D721Med (cell line): ENCODE data around the gene CD84.

Source experiments
- DNase-seq: peaks from one replicate; pipeline ENCODE4 v3.0.0; 2011; ENCODE audit warnings: low spot score; ENCODE audit not compliant: insufficient read length
- FAIRE-seq: peaks from 2 replicates; lab custom pipeline; 2011; peaks lifted over from hg19 to GRCh38; lab: Jason Lieb, UNC
- CTCF ChIP-seq: IDR thresholded peaks from 2 replicates; pipeline ENCODE4 v1.5.1; 2012; ENCODE audit warnings: mild to moderate bottlenecking, control low read depth; ENCODE audit not compliant: insufficient read depth; ENCODE audit errors: missing control alignments

CD84 gene

DNA sequence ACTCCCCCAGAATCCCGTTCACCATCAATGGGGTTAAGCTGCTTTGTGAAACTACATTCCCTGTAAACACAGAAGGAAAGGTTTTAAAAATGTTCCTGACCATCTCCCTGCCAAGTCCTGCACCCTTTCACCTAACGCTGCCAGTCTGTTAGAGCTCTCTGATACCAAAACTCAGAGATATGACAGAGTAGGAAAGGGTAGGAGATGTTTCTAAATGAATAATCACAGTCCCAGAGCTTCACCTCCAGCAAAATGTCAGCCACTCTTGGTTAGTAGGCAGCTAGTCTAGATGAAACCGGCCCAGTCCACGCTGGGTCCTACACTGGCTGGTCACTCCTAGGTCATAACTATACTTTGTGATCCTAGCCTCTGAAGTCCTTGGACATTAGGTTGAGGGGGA is 83.0 kb downstream of the CD84 start:
- DNase-seq (no peak), FAIRE-seq (no peak)
- no peak for TF ChIP-seq CTCF

GRCh38 chr1:160494620-160495019 is 84.7 kb downstream of the CD84 start:
- peak; percentile 9 for TF ChIP-seq CTCF
- DNase-seq = no peak
- no peak for FAIRE-seq

- DNase-seq = no peak
- no peak for TF ChIP-seq CTCF
- FAIRE-seq = no peak
Measured at GRCh38 chr1:160492617-160493016, 86.7 kb downstream of the CD84 start.

GRCh38 chr1:160491981-160492380 is 87.3 kb downstream of the CD84 start:
- no peak for TF ChIP-seq CTCF
- no peak for FAIRE-seq
- DNase-seq = no peak
